K562 (cell line): ENCODE measurements around the gene HIPK2.

Source experiments
- ATF6 ChIP-seq: sonication (generic); formaldehyde crosslinking; IDR thresholded peaks from 2 replicates; pipeline ENCODE4 v1.4.0; 2020; ENCODE audit warnings: mild to moderate bottlenecking, missing genetic modification reagents
- GMEB1 ChIP-seq: fragments of 250-450 bp; sonication (Bioruptor Pico); IDR thresholded peaks from 2 replicates; pipeline ENCODE4 v1.4.0; 2020; ENCODE audit warnings: mild to moderate bottlenecking
- KLF10 ChIP-seq: fragments of 250-450 bp; sonication (Bioruptor Pico); IDR thresholded peaks from 2 replicates; pipeline ENCODE4 v1.6.1; 2021; ENCODE audit warnings: matching md5 sums
- NFRKB ChIP-seq: fragments of 450-650 bp; IDR thresholded peaks from 2 replicates; pipeline ENCODE4 v1.6.1; 2016; ENCODE audit warnings: low read depth
- NR3C1 ChIP-seq: sonication (generic); formaldehyde crosslinking; IDR thresholded peaks from 2 replicates; pipeline ENCODE4 v1.8.1; 2022; ENCODE audit warnings: missing genetic modification reagents
- REST ChIP-seq, 2 experiments: fragments of 450-650 bp; formaldehyde crosslinking in 1 of 2; IDR thresholded peaks; 2 replicates each; pipeline versions ENCODE4 v1.4.0 to v1.6.1; 2014 to 2020; ENCODE audit warnings: mild to moderate bottlenecking in 2 of 2, borderline replicate concordance in 1 of 2, low read depth in 1 of 2
- SRF ChIP-seq, 2 experiments: fragments of 250-450, 450-650 bp in 1 of 2; sonication (Bioruptor Pico) in 1 of 2; sonication (generic) in 1 of 2; formaldehyde crosslinking; IDR thresholded peaks; 2 replicates each; pipeline versions ENCODE4 v1.5.0 to v1.5.1; 2020 to 2022; ENCODE audit warnings: mild to moderate bottlenecking in 1 of 2, missing genetic modification reagents in 1 of 2
- ZBTB43 ChIP-seq: sonication (generic); formaldehyde crosslinking; IDR thresholded peaks from 2 replicates; pipeline ENCODE4 v1.8.0; 2023; ENCODE audit warnings: mild to moderate bottlenecking, missing genetic modification reagents
- ZC3H4 ChIP-seq: sonication (generic); formaldehyde crosslinking; IDR thresholded peaks from 2 replicates; pipeline ENCODE4 v1.9.0; 2021; ENCODE audit warnings: missing genetic modification reagents, borderline replicate concordance
- TF ChIP-seq, protein P1 (sequence below): fragments of 450-650 bp; IDR thresholded peaks from 2 replicates; pipeline ENCODE4 v1.6.1; 2016

- TF ChIP-seq SRF (CRISPR knock-in tag; IDR thresholded peaks at IDR 0.05) (no peak), ZBTB43 (no peak), NR3C1 (CRISPR knock-in tag) (no peak), ATF6 (CRISPR knock-in tag) (no peak), REST (IDR thresholded peaks at IDR 0.05; ENCODE audit: borderline replicate concordance) (no peak), REST (CRISPR knock-in tag; IDR thresholded peaks at IDR 0.05; ENCODE audit: low read depth) (no peak), ZC3H4 (no peak), GMEB1 (CRISPR knock-in tag) (no peak), NFRKB (no peak), KLF10 (CRISPR knock-in tag) (no peak)
- TF ChIP-seq, protein P1, sequence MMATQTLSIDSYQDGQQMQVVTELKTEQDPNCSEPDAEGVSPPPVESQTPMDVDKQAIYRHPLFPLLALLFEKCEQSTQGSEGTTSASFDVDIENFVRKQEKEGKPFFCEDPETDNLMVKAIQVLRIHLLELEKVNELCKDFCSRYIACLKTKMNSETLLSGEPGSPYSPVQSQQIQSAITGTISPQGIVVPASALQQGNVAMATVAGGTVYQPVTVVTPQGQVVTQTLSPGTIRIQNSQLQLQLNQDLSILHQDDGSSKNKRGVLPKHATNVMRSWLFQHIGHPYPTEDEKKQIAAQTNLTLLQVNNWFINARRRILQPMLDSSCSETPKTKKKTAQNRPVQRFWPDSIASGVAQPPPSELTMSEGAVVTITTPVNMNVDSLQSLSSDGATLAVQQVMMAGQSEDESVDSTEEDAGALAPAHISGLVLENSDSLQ: no peak
Observed at GRCh38 chr7:139541600-139542307, 236.0 kb downstream of the HIPK2 start.
